Cardiac muscle cell (in vitro differentiated cells and primary cell): ENCODE results near the gene GRB10. TPM values are rescaled to one million over a fixed set of nuclear protein-coding genes. Genes with fewer than 3 reads are reported as not detected.

ENCODE experiments used
- DNase-seq, 2 donors: peaks; one replicate each; pipeline versions ENCODE4 v3.0.0 to v3.0.0-alpha.2; 2010 to 2017; ENCODE audit warnings: low read depth in 1 of 2, low spot score in 1 of 2
- H3K27ac ChIP-seq: fragments of 200-600 bp; sonication (generic); 2 replicates; pipeline ENCODE4 v1.5.1; 2016
- H3K27me3 ChIP-seq: fragments of 200-600 bp; sonication (generic); 2 replicates; pipeline ENCODE4 v1.6.0; 2016; ENCODE audit warnings: control low read depth
- H3K36me3 ChIP-seq: fragments of 200-600 bp; sonication (generic); 2 replicates; pipeline ENCODE4 v1.5.1; 2016; ENCODE audit warnings: control low read depth
- H3K4me1 ChIP-seq: fragments of 200-600 bp; sonication (generic); 2 replicates; pipeline ENCODE4 v1.8.1; 2017; ENCODE audit warnings: low read depth, mild to moderate bottlenecking, mixed run types
- H3K4me3 ChIP-seq: fragments of 200-600 bp; sonication (generic); 2 replicates; pipeline ENCODE4 v1.5.1; 2016; ENCODE audit warnings: mild to moderate bottlenecking
- H3K9me3 ChIP-seq: fragments of 200-600 bp; sonication (generic); 2 replicates; pipeline ENCODE4 v1.5.1; 2017; ENCODE audit warnings: low read depth, mild to moderate bottlenecking, control low read depth
- polyA plus RNA-seq: library from polyadenylated mRNA; unstranded; fragments of >200 nt; fragmentation: Nextera tagmentation; extraction: Ambion mirVana; gene quantifications from 2 replicates; pipeline ENCODE4 v1.2.1, GENCODE V29; 2016
- total RNA-seq: library from RNA; depleted of rRNA; stranded (reverse); fragments of >200 nt; gene quantifications from 2 replicates; pipeline ENCODE4 v1.2.3, GENCODE V29; 2016
- TF ChIP-seq, protein P1 (sequence below): IDR thresholded peaks from 2 replicates; pipeline ENCODE4 v1.5.1; 2012; ENCODE audit warnings: low read depth, mild to moderate bottlenecking, low read length

The GRB10 gene
- total and polyA plus RNA-seq, 2 experiments from 2014 or later, result 9.9 to 25.3 TPM

- Histone ChIP-seq H3K4me3 (no peak overlapping the region), H3K27me3 (no peaks in the 10 kb centered on the region), H3K9me3 (no peaks in the 10 kb centered on the region), H3K27ac (no peak overlapping the region), H3K36me3 (no peaks in the 10 kb centered on the region), H3K4me1 (no peaks in the 10 kb centered on the region)
- TF ChIP-seq, protein P1, sequence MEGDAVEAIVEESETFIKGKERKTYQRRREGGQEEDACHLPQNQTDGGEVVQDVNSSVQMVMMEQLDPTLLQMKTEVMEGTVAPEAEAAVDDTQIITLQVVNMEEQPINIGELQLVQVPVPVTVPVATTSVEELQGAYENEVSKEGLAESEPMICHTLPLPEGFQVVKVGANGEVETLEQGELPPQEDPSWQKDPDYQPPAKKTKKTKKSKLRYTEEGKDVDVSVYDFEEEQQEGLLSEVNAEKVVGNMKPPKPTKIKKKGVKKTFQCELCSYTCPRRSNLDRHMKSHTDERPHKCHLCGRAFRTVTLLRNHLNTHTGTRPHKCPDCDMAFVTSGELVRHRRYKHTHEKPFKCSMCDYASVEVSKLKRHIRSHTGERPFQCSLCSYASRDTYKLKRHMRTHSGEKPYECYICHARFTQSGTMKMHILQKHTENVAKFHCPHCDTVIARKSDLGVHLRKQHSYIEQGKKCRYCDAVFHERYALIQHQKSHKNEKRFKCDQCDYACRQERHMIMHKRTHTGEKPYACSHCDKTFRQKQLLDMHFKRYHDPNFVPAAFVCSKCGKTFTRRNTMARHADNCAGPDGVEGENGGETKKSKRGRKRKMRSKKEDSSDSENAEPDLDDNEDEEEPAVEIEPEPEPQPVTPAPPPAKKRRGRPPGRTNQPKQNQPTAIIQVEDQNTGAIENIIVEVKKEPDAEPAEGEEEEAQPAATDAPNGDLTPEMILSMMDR, result peak; percentile 2
- peak in 1 of 2 donors; percentile 47 for DNase-seq
These were observed 130.1 kb downstream of the GRB10 start for GRCh38 chr7:50652400-50653125.

DNA sequence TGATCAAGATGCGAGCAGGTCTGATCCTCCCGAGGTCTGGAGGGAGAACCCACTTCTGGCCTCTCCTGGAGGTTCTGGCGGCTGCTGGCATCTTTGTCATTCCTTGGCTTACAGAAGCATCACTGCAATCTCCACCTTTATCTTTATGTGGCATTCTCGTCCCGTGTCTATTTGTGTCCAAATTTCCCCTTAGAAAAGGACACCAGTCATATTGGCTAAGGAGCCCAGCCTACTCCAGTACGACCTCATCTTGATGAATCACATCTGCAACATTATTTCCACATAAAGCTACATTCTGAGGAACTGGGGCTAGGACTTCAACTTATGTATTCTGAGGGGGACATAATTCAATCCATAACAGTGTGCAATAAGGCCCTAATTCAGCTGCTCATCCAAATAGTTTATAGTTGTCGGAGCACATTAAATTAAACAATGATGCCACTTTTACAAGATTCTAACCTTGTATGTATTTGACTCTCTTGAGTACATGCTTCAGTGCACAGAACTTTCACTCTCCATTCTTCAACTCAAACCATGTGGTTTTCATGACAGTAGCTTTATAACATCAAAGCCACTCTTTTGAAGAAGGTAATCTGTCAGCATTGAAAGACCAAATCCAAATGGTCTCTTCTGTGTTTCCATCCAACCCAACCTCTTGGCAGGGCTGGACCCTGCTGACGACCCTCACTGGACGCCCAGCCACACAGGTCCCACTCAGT is 131.3 kb downstream of the GRB10 start:
- no peak overlapping the region for H3K27ac ChIP-seq
- H3K9me3 ChIP-seq, result no peaks in the 10 kb centered on the region
- H3K27me3 ChIP-seq, result no peaks in the 10 kb centered on the region
- TF ChIP-seq, protein P1, result no peak
- H3K4me3 ChIP-seq, result no peak overlapping the region
- no peak for DNase-seq
- no peaks in the 10 kb centered on the region for H3K4me1 ChIP-seq
- no peaks in the 10 kb centered on the region for H3K36me3 ChIP-seq

- no peaks in the 10 kb centered on the region for H3K36me3 ChIP-seq
- no peaks in the 10 kb centered on the region for H3K27me3 ChIP-seq
- DNase-seq, result no peak
- H3K4me1 ChIP-seq, result no peaks in the 10 kb centered on the region
- H3K4me3 ChIP-seq, result no peak overlapping the region
- H3K9me3 ChIP-seq, result no peaks in the 10 kb centered on the region
- TF ChIP-seq, protein P1, result no peak
- no peak overlapping the region for H3K27ac ChIP-seq
These were observed 132.5 kb downstream of the GRB10 start for GRCh38 chr7:50650057-50650664.

DNA sequence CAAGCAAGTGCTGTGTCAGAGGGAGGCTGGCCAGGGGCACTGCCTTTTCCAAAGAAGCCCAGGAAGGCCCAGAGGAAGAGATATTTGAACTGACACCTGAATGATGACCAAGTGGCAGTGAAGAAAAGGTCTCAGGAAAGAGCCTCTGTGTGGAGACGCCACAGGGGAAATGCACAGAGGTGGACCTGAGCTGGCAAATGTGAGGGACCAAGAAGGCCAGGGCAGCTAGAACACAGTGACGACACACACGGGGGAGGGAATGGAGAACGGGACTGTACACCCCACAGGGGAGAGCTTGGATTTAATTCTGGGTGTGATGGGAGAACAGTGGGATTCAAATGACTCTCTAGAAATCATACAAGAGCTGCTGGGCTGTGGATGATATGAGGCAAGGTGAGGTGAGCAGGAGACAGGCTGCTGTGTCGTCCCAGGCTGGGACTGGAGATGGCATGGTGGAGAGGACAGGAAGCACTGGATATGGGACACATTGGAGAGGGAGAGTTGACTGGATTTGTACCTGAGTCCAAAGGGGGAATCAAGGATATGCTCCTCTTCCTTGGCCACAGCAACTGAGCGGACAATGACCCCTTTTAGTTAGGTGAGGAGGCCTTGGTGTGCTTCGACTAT is 133.3 kb downstream of the GRB10 start:
- no peaks in the 10 kb centered on the region for H3K9me3 ChIP-seq
- no peak overlapping the region for H3K27ac ChIP-seq
- TF ChIP-seq, protein P1, result no peak
- H3K4me1 ChIP-seq, result no peaks in the 10 kb centered on the region
- no peaks in the 10 kb centered on the region for H3K27me3 ChIP-seq
- DNase-seq, result no peak
- H3K36me3 ChIP-seq, result no peaks in the 10 kb centered on the region
- H3K4me3 ChIP-seq, result no peak overlapping the region

DNA sequence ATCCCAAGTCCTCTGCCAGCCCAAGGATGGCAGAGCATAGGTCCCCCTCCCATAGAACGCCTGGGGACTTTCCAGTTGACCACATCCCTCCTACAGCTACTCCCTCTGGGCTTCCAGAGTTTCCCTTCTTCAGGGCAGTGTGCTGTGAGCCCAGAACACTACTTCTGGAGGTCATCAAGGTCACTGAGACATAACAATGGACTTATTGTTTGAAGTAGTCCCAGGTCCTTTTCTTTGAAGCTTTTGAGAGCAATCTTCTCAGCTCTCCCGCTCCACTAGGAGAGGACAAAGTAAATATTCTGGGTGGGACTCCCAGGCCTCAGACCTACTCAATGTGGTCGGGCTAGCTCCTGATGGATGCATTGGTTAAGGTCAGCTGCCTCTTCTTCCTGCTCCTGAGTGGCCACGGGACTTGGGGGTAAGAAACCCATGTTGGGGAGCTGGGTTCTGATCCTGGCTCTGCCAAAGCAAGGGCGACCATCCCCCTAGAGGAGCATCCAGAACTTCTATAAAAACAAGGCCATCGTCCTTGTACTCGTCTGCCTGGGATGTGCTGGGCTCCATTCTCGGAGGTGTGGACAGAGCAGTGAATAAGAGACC is 134.0 kb downstream of the GRB10 start:
- TF ChIP-seq, protein P1, result no peak
- Histone ChIP-seq H3K27me3 (no peaks in the 10 kb centered on the region), H3K4me1 (no peaks in the 10 kb centered on the region), H3K36me3 (no peaks in the 10 kb centered on the region), H3K27ac (no peak overlapping the region), H3K4me3 (no peak overlapping the region), H3K9me3 (no peaks in the 10 kb centered on the region)
- no peak for DNase-seq
